Erythroblast (primary cell): Measurements from ENCODE around the gene URM1.

Experiments used
- GATA1 ChIP-seq: IDR thresholded peaks from 2 replicates; pipeline ENCODE4 v1.6.1; 2011; ENCODE audit warnings: low read depth, mild to moderate bottlenecking, control low read depth, low read length, moderate library complexity
- POLR2A ChIP-seq: IDR thresholded peaks from 2 replicates; pipeline ENCODE4 v1.6.1; 2011; ENCODE audit warnings: mild to moderate bottlenecking, low read length

GRCh38 chr9:128358090-128358489, 13.1 kb upstream of the URM1 start:
- TF ChIP-seq POLR2A (no peak), GATA1 (no peak)
